GM18520 (cell line): ENCODE measurements around the gene NOL4L.
"Not testable (repeated sequence)": the region's sequence is repeated elsewhere in the genome, so short reads cannot be mapped to it uniquely, and the experiment has no call there.

Experiments
- ATAC-seq: cut with Tn5 transposase; IDR thresholded peaks from one replicate; pipeline ENCODE4 v1.9.1; 2021; ENCODE audit not compliant: unreplicated experiment

Gene NOL4L

DNA sequence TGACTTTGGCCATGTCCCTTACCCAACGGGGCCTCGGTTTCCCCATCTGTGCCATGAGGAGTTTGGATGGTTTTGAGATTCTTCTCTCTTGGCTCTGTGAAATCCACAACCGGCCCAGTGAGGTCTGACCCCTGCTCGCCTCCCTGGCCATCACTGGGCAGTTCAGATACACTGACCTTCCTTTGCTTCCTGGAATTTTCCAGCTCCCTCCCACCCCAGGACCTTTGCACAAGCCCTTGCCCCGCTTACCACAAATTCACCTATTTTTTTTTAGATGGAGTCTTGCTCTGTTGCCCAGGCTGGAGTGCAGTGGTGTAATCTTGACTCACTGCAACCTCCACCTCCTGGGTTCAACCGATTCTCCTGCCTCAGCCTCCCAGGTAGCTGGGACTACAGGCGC lies 12.6 kb upstream of the NOL4L start:
- no peak for ATAC-seq

DNA sequence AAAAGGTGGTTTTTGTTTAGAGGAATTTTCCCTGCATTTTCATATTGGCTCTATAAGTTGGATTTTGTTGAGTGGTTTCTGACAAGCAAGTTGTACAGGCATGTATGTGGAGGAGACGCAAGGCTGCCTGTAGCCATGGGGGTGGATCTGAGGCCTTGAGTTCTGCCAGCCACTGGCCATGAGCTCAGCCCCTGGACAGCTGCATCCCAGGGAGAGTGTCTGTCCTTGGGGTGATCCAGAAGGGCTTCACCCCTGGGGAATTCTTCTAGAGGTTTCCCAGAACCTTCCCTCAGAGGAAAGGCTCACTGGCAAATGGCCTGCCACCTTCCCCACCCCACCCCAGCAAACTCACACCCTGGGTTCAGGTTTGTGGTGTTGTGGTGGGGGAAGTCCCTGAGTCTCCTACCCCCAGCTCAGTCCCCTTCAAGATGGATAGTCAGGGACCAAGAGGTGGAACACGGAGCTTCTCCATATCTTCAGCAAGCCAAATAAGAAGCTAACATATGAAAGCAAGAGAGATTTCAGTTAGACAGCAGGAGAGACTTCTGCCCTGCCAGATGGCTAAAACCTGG lies 11.6 kb upstream of the NOL4L start:
- ATAC-seq, result no peak

DNA sequence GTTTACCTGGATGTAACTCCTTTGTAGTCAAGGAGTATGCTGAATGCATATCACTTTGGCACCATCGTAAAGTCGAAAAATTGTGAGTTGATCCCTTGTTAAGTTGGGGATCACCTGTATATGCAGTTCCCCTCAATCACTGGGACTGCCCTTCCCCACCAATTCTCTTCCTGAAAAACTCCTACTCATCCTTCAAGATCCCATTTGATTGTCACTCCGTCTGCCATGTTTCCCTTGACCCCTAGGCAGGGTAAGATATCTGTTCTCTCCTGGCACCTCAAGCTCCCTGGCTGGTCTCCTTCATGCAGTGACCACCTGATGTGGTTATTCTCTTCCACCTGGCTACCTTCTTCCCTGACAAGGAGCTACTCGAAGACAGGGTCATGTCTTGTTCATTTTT lies 10.0 kb upstream of the NOL4L start:
- no peak for ATAC-seq

DNA sequence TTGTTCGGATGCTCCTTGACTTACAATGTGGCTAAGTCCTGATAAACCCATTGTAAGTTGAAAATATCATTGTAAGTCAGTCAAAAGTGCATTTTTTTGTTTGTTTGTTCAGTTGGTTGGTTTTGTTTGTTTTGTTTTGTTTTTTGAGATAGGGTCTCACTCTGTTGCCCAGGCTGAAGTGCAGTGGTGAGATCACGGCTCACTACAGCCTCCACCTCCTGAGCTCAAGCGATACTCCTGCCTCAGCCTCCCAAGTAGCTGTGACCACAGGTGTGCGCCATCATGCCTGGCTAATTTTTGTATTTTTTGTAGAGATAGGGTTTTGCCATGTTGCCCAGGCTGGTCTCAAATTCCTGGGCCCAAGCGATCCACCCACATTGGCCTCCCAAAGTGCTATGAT lies 9.5 kb upstream of the NOL4L start:
- not testable (repeated sequence) for ATAC-seq

DNA sequence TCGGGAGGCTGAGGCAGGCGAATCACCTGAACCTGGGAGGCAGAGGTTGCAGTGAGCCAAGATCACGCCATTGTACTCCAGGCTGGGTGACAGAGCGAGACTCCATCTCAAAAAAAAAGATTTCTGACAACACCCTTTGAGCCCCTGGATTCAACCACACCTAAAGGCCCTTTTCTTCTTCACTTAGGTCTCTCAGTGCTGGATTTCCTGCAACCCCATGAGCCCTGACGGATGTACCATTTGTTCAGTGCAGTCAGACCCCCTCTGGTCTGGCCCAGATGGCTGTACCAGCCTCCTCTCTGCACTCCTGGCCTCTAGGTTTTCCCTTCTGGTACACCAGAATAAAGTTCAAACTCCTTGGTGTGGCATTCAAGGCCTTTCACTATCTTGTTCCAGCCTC lies 9.1 kb upstream of the NOL4L start:
- ATAC-seq, result no peak

DNA sequence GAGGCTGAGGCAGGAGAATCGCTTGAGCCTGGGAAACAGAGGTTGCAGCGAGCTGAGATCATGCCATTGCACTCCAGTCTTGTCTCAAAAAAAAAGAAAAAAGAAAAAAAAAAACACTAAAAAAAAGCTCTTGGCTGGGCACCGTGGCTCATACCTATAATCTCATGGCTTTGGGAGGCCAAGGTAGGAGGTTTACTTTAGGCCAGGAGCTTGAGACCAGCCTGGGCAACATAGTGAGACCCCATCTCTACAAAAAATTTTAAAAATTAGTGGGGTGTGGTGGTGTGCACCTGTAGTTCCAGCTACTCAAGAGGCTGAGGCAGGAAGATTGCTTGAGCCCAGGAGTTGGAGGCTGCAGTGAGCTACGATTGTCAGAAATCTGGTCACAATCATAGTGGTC lies 7.5 kb upstream of the NOL4L start:
- not testable (repeated sequence) for ATAC-seq

DNA sequence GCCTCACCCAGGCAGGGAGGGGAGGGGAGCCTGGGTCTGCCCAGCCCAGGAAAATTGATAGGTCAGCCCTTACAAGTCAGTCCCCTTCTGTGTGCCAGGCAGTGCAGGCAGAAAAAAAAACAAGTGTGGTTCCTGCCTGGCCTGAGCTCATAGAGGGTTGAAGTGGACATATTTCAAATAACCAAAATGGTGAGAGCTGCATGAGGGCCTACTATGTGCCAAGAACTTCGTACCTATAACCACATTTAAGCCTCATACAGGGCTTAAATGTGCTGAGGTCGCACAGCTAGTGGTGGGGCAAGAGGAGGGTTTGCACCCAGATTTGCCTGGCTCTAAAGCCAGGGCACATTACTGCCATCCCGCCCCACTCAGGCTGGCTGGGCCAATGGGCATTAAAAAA lies 6.9 kb upstream of the NOL4L start:
- ATAC-seq, result no peak

DNA sequence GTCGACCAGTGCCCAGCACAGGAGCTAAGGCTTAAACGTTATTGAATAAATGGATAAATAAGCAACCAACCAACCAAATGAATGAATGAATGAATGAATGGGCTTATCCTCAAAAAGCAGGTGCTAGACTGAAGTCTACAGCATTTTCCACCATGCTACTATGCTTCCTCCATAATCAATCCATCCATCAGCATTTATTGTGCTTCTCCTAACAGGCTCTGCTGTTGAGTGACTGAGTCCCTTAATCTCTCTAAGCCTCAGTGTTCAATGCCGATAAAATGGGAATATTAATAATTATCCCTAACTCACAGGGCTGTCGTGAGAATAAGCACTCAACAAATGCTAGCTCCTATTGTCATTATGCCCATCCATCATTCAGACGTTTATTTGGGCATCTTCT lies 4.6 kb upstream of the NOL4L start:
- no peak for ATAC-seq

DNA sequence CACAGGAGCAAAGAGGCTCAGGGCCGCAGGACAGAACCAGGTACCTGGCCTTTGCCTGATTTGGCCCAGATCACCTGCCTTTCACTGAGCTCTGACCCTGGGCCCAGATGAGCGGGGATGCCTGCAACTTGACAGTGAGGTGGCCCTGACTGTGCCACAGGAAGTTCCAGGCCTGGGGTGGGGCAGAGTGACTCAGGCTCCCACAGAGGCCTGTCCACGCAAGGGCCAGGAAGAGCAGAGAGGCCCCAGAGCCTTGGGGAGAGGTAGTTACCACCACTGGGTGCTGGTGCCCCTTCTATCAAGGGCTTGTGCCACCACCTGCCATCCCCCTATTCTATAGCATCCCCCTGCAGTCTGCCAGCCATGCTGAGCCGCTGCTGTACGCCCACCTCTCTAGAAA lies 4.1 kb upstream of the NOL4L start:
- ATAC-seq, result no peak

DNA sequence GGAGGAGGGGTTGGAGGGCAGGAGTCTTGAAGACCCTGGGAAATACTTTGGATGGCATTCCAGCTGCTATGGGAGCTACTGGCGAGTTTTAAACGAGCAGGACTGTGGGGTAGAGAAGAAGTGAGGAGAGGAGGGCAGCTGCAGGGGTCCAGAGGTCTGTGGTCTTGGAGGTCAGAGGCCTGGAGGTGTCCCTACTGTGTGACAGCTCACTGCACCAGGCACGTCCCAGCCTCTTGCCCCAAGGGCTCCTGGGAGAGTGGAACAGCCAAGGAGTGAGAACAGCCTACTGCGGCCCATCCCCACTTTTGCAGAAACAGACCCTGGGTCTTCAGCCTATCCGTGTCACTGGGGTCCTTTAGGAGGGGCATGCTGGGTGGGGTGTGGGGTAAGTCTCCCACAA lies 2.9 kb upstream of the NOL4L start:
- ATAC-seq, result no peak

DNA sequence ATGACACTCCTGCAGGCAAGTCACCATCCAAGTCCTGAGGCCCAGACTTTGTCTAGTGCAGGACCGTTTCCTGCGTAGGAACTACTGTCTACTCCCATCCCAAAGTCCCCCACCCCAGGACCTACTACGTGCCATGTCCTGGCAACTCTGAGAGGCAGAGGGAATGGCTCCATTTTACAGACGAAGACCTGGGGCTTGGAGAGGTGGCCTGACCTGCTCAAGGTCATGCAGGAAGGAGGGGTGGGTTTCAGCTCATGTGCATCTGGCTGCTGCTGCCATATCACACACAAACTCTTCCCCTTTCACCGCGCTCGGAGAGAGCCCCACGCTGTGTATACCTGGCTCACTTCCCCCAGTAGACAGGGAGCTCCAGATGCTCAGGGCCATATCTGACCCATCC lies 1.2 kb upstream of the NOL4L start:
- ATAC-seq, result no peak

DNA sequence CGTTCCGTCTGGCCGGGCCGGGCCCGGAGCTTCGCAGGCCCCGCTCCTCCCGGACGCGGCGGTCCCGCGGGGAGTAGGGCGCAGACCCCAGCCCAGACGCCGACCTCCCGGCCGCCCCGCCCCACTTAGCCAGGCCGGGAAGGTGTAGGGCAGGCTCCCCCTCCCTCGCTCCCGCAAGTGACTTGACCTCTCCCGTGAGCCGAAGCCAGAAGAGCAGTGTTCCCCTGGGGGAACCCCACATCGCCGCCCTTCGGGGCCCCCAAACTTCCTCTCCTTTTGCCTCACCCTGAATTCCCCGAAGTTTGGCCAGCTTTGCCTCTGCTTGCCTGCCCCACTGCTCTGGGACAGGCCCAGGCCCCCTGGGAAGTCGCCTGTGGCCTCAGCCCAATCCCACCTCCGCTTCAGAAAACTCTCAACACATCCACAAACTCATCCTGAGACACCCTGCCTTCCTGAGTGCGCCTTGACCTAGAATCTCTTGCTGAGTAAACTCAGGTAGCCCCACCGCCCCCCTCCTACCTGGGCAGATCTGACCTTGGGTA lies 524 bp upstream of the NOL4L start:
- no peak for ATAC-seq

DNA sequence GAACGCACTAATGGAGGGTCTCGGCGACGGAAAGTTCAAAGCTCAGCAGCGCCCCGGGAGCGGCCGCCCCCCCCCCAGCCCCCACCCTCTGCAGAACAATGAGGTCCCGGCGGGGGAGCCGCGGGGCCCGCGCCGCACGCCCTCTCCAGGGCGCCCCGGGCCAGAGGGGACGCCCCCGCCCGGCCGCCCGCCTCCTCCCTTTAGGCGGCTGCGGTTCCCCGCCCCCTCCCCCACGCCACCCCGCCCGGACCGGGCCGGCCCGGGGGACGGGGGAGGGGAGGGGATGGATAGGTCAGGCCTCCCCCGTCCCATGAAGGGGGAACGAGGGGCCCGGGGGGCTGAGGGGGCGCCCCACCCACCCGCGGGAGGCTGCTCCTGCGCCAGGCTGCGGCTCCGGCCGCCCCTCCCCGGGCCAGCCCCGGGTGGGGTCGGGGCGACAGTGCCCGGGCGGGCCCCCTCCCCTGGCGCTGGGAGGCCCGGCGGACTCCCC lies 1.5 kb downstream of the NOL4L start:
- ATAC-seq, result no peak

DNA sequence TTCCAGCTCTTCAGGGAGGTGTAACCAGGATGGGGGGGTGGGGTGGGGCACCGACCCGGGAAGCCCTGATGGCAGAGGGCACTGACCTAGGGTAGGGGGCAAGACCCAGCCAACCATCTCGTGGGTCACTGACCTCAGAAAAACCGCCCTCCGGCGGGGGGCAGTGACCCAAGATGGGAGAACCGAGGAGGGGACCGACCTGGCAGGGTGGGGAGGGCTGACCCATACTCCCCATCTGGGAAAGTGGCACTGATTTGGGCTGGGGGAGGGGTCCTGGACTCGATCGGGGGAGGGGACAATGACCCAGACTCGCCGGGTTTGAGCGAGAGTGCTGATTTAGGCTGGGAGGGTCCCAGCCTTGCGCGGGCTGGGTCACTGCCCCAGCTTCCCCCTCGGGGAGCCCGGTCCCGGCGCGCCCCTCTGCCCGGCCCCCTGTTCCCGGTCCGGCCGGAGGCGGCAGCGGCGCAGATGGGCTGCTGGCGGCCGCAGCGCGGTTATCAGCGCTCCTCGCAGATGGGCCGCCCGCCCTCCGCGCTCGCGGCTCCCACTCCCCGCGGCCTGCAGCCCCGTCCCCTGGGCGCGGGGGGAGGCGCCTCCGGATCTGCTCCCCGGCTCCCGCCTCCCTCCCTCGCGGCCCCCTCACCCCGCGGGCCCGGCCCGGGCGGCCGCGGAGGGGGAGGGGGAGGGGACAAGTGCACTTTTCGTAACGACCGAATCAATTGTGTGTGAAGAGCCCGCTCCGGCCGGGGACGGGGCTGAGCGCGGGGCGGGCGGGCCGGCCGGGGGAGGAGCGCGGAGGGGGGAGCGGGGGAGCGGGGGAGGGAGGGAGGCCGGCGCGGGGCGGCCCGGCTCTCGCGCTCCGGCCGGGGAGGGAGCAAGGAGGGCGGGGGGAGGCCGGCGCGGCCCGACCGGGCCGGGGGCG lies 2.2 kb downstream of the NOL4L start:
- ATAC-seq, result no peak

DNA sequence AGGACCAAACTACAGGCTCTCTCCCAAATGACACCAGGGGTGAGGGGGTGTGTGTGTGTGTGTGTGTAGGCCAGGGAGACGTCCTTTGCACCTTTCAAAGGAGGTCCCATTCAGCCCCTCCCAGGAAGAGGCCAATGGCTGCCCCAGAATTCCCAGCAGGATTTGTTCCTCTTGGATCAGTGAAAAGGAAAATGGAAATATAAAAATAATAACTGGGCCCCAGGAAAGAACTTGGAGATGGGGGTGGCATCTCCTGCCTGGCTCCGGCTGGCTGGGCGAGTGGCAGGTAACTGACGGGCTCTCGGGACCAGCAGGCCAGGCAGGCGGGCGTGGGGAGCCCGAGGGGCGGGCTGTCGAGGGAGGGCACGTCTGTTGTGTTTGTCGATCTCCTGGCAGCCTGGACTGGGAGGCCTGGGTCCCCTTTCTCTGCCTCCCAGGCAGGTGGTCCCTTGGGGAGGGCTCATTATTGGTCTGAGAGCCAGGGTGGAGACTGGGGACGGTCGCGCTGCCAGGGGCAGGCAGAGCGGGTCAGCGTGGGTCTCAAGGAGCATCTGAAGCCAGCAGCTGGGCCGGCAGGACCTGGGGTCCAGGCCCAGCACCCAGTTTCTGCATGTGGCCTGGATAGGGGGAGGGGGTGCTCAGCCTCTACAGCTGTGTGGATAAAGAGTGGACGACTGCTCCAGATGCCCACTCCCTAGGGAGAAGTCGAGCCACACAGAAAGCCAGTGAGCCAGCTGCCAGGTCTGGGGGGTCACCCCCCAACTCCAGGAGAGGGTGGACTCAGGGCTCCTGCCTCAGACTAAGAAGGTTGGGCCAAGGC lies 3.1 kb downstream of the NOL4L start:
- ATAC-seq, result no peak

DNA sequence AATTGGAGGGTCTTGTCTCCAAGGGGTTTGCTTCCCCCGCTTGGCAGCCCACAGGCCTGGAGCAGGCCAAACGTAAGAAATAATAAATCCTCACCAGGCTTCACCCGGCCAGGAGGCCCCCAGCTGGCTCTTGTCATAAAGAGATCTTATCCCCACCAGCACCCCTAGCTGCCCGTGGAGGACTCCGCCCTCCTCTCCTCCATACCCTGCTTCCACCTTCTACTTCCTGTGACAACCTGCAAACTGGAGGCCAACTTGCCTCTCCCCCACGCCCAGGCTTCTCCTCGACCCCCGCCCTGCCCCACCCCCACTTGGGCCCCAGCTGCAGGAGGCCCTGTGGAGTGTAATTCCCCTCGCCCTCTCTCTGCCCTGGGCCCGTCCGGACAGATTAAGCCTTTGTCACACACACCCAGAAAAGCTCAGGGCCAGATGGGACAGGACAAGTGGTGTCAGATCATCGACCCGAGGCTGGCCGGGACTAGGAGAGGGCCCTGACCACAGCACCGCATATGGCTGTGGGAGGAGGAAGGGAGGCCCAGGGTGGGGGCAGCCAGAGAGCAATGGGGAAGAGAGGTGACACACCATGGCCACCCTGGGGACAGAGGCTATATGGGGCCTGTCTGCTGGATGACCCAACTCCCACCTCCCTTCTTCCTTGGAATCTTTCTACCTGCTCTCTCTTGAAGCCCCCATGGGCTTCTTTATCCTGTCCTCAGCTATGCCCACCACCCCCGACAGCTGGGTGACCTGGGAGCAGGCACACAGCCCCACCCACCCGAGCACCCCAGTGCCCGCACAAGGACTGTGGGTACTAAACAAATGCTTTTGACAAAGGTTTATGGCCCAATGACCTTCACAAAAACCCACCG lies 3.9 kb downstream of the NOL4L start:
- ATAC-seq, result no peak

DNA sequence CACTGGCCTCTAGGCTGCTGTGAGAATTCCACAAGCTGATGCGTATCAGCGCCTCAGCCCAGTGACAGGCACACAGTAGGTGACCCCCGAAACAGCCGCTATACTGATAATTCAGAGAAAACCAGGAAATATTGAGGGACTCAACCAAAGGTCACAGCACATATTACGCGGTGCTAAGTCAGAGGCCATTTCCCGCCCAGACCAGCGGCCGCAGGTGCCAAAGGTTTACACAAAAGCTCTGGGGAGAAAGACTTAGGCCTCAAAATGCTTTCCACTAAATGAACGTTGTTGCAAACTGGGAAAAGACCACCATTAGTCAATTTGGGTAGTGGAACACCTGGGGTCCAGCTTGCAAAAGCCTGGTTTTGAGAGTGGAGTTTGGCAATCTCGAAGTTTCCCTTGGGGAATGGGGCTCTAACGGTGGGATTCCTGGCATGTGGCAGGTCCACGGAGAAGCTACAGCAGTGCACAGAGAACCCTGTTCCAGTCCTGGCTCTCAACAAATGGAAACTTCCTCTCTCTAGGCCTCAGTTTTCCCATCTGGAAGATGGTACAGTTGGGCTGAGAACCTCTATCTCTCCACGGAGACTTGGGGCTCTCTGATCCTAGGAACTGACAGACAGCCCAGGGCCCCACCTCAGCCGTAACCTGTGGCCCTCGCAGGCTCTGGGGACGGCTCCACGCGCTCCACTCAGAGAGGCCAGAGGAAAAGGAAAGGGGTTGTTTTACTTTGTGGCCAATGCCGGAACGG lies 4.7 kb downstream of the NOL4L start:
- no peak for ATAC-seq

DNA sequence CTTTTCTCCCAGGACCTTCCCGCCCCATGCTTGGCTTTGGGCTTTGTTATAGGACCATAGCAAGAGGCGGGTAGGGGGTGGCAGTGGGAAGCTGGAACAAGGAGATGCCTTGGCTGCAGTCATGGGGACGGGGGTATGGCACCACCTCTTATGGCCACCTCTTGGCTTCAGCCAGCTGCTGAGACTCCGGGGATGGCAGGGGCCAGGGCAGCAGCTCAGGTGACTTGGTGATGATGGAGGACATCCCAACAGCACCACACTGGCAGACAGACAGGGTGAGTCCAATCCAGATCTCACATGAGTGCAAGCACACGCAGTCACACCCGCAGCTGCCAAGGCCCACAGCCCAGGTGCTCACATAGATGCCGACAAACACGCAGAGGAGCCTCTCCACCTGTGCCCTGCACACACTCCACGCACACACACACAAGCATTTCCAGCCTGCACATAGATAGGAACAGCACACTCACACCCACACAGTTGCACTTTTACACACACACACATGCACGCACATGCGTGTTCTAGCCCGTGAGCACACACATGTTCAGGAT lies 6.2 kb downstream of the NOL4L start:
- no peak for ATAC-seq

DNA sequence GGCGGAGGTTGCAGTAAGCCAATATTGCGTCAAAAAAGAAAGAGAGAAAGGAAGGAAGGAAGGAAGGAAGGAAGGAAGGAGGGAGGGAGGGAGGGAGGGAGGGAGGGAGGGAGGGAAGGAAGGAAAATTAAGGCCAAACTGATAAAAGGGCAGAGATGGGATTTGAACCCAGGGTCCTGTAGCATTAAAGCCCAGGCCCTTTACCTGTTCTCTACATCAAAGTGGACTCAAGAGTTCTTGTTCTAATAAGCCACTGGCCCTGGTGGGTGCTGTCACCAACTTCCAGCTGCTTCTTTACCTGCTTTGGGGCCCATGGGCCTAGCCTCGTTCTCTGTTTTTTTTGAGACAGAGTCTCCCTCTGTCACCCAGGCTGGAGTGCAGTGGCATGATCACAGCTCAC lies 7.1 kb downstream of the NOL4L start:
- ATAC-seq, result not testable (repeated sequence)
